Thyroid gland (tissue), 4 donors: Measurements from ENCODE around the gene DROSHA.

Source experiments
- POLR2A ChIP-seq, 2 donors: fragments of 450-650 bp; IDR thresholded peaks; one replicate each; pipeline ENCODE4 v1.6.1; 2017; ENCODE audit warnings: antibody characterized with exemption in 2 of 2, mild to moderate bottlenecking in 2 of 2, moderate library complexity in 1 of 2
- TF ChIP-seq, protein P1 (sequence below), 6 experiments: fragments of 200-600 bp in 3 of 6; fragments of 450-650 bp in 3 of 6; sonication (generic) in 3 of 6; IDR thresholded peaks; one replicate each; pipeline ENCODE4 v1.5.1; 2016 to 2019; ENCODE audit warnings: antibody characterized with exemption in 6 of 6, mild to moderate bottlenecking in 2 of 6, inconsistent platforms in 1 of 6, moderate library complexity in 1 of 6

GRCh38 chr5:31381299-31381698, 150.6 kb downstream of the DROSHA start:
- TF ChIP-seq, protein P1, sequence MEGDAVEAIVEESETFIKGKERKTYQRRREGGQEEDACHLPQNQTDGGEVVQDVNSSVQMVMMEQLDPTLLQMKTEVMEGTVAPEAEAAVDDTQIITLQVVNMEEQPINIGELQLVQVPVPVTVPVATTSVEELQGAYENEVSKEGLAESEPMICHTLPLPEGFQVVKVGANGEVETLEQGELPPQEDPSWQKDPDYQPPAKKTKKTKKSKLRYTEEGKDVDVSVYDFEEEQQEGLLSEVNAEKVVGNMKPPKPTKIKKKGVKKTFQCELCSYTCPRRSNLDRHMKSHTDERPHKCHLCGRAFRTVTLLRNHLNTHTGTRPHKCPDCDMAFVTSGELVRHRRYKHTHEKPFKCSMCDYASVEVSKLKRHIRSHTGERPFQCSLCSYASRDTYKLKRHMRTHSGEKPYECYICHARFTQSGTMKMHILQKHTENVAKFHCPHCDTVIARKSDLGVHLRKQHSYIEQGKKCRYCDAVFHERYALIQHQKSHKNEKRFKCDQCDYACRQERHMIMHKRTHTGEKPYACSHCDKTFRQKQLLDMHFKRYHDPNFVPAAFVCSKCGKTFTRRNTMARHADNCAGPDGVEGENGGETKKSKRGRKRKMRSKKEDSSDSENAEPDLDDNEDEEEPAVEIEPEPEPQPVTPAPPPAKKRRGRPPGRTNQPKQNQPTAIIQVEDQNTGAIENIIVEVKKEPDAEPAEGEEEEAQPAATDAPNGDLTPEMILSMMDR (IDR thresholded peaks at IDR 0.05), result no peak
- TF ChIP-seq POLR2A (IDR thresholded peaks at IDR 0.05), result no peak
